Spleen (tissue), 7 donors: ENCODE data around the gene SERINC4.

Experiments
- CTCF ChIP-seq, 11 experiments: fragments of 200-600 bp in 7 of 11; fragments of 450-650 bp in 4 of 11; sonication (generic) in 4 of 11; IDR thresholded peaks in 8 of 11; conservative IDR thresholded peaks in 3 of 11; 1 replicate in 7 of 11; 2 replicates in 4 of 11; pipeline versions ENCODE4 v1.4.0 to v1.8.0; 2016 to 2021; ENCODE audit warnings: antibody characterized with exemption in 11 of 11, inconsistent platforms in 4 of 11, mild to moderate bottlenecking in 1 of 11
- POLR2A ChIP-seq, 3 donors: fragments of 450-650 bp; IDR thresholded peaks; one replicate each; pipeline ENCODE4 v1.5.1; 2017; ENCODE audit warnings: antibody characterized with exemption in 3 of 3, mild to moderate bottlenecking in 1 of 3
- POLR2AphosphoS5 ChIP-seq, 3 donors: sonication (generic); formaldehyde crosslinking; IDR thresholded peaks; one replicate each; pipeline ENCODE4 v1.5.1; 2017; ENCODE audit warnings: antibody characterized with exemption in 3 of 3
- donor health status: DM: no; HTN: no; CAD: no; lungs with moderate emphysema.
- donor health status: DM: no; HTN: no; CAD: no.
- donor health status: DM: no; HTN: no; CAD: no.

DNA sequence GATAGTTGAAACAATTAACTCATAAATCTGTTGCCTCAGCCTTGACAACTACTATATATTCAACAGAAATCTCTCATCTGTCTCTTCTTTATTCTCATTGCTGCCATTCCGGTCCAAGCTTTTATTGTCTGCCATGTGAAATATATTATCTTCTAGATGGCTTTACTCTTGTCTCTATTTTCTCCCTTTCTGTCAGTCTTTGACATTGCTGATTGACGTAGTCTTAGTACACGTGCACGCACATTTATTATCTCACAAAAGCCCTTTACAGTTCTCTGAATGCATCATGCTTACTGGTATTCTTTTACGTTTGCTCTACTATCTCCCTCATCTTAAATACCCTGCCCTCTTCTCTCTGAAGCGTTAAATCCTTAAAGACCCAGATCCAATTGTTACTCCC lies 48.1 kb downstream of the SERINC4 start:
- TF ChIP-seq CTCF (IDR thresholded peaks at IDR 0.05 in 8 of 11, conservative IDR thresholded peaks at IDR 0.05 in 3 of 11) = no peak
- TF ChIP-seq POLR2A (IDR thresholded peaks at IDR 0.05) = no peak
- no peak for TF ChIP-seq POLR2AphosphoS5 (IDR thresholded peaks at IDR 0.05)
